ENCODE measurements around the gene HDAC9. TPM values are rescaled to one million over a fixed set of nuclear protein-coding genes. Genes with fewer than 3 reads are reported as not detected.

Gene HDAC9
- total RNA-seq, 1 experiment from 2014 or later: 7.7 TPM

GRCh38 chr7:18534481-18534880, 38.9 kb downstream of the HDAC9 start:
- Histone ChIP-seq H3K23me2 (ENCODE audit: insufficient read length, low read depth, low read length, poor library complexity, severe bottlenecking) (no peaks in the 10 kb centered on the region), H3K27ac (ENCODE audit: insufficient read length, low read depth, low read length) (no peak overlapping the region), H4K91ac (ENCODE audit: insufficient read length, low read depth, low read length) (no peak overlapping the region), H2AK5ac (ENCODE audit: insufficient read length, low read length) (no peak overlapping the region), H3K4ac (ENCODE audit: low read depth, low read length) (no peak overlapping the region), H2BK5ac (ENCODE audit: insufficient read length, low read length) (no peak overlapping the region), H3K9ac (ENCODE audit: extremely low read depth, insufficient read length, low read length) (no peak overlapping the region), H2BK15ac (ENCODE audit: low read depth, low read length) (no peak overlapping the region), H3K18ac (ENCODE audit: insufficient read length, low read depth, low read length) (no peak overlapping the region), H4K5ac (ENCODE audit: insufficient read length, low read depth, low read length) (no peak overlapping the region), H2BK12ac (ENCODE audit: insufficient read length, low read depth, low read length) (no peak overlapping the region), H3K4me1 (ENCODE audit: insufficient read depth, low read length) (peaks cover 2% of the 10 kb centered on the region; the same call in 1 of the 2 replicates), H2AFZ (ENCODE audit: low read length) (no peak overlapping the region), H3K27me3 (ENCODE audit: insufficient read depth, low read length) (no peaks in the 10 kb centered on the region), H3T11ph (ENCODE audit: low read length) (no peak overlapping the region), H3K79me1 (ENCODE audit: insufficient read depth, low read depth, low read length, poor library complexity, severe bottlenecking) (no peaks in the 10 kb centered on the region), H2BK120ac (ENCODE audit: low read depth, low read length, poor library complexity, severe bottlenecking) (no peak overlapping the region), H3K23ac (ENCODE audit: insufficient read length, low read depth, low read length) (no peak overlapping the region), H3K56ac (ENCODE audit: insufficient read length, low read depth, low read length) (no peak overlapping the region), H3K14ac (ENCODE audit: insufficient read depth, low read length) (no peak overlapping the region), H4K8ac (replicated peaks; ENCODE audit: insufficient read length, low read depth, low read length) (no peak overlapping the region), H3K4me2 (ENCODE audit: insufficient read depth, insufficient read length, low read length) (no peak overlapping the region), H3K9me3 (ENCODE audit: control insufficient read depth, low read depth, low read length) (no peaks in the 10 kb centered on the region), H2BK20ac (ENCODE audit: low read depth, low read length, poor library complexity, severe bottlenecking) (no peak overlapping the region), H4K20me1 (ENCODE audit: control insufficient read depth, insufficient read depth, insufficient read length) (no peaks in the 10 kb centered on the region), H3K79me2 (ENCODE audit: insufficient read depth, low read length) (no peaks in the 10 kb centered on the region)
- H3K27ac Mint-ChIP-seq: peak overlapping the region in 2 of 3 experiments; percentile 1 to 75; a peak in 2 of 7 replicates
- no peaks in the 10 kb centered on the region for H3K27me3 Mint-ChIP-seq (ENCODE audit: low read depth)
- no peak overlapping the region for H3K4me3 Mint-ChIP-seq
- TF ChIP-seq, protein P1, sequence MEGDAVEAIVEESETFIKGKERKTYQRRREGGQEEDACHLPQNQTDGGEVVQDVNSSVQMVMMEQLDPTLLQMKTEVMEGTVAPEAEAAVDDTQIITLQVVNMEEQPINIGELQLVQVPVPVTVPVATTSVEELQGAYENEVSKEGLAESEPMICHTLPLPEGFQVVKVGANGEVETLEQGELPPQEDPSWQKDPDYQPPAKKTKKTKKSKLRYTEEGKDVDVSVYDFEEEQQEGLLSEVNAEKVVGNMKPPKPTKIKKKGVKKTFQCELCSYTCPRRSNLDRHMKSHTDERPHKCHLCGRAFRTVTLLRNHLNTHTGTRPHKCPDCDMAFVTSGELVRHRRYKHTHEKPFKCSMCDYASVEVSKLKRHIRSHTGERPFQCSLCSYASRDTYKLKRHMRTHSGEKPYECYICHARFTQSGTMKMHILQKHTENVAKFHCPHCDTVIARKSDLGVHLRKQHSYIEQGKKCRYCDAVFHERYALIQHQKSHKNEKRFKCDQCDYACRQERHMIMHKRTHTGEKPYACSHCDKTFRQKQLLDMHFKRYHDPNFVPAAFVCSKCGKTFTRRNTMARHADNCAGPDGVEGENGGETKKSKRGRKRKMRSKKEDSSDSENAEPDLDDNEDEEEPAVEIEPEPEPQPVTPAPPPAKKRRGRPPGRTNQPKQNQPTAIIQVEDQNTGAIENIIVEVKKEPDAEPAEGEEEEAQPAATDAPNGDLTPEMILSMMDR (conservative IDR thresholded peaks at IDR 0.05): no peak
- no peaks in the 10 kb centered on the region for H3K9me3 Mint-ChIP-seq
- H3K4me1 Mint-ChIP-seq: peaks cover 16 to 18% of the 10 kb centered on the region in 2 experiments
- no peak for DNase-seq
- WGBS (ENCODE audit: extremely low coverage, insufficient read length, low lambda C conversion rate): no CpG with 5 or more reads among the region's 5 CpGs
- H3K36me3 Mint-ChIP-seq (ENCODE audit: insufficient read depth in 1 of 3, low read depth in 3 of 3): no peaks in the 10 kb centered on the region

Data from H9 (cell line).